ENCODE data around the gene CFAP74. TPM values are rescaled to one million over a fixed set of nuclear protein-coding genes. Genes with fewer than 3 reads are reported as not detected.

The CFAP74 gene
- total RNA-seq, 1 donor from 2014 or later: not detected

- peaks cover 14% of the 10 kb centered on the region for H3K27me3 ChIP-seq (ENCODE audit: control insufficient read depth, insufficient read depth, low read length)
- DNase-seq (ENCODE audit: low read depth): no peak
- no peak overlapping the region for H3K4me3 ChIP-seq (ENCODE audit: low read depth, low read length)
- no peak for TF ChIP-seq CTCF (IDR thresholded peaks at IDR 0.05; ENCODE audit: insufficient read depth, low read length, poor library complexity, severe bottlenecking)
- H3K36me3 ChIP-seq (ENCODE audit: control insufficient read depth, insufficient read depth, low read length): no peaks in the 10 kb centered on the region
Measured at GRCh38 chr1:1921459-1921862, 82.1 kb downstream of the CFAP74 start.

GRCh38 chr1:1920608-1921458 is 82.8 kb downstream of the CFAP74 start:
- H3K36me3 ChIP-seq (ENCODE audit: control insufficient read depth, insufficient read depth, low read length): no peaks in the 10 kb centered on the region
- no peak for TF ChIP-seq CTCF (IDR thresholded peaks at IDR 0.05; ENCODE audit: insufficient read depth, low read length, poor library complexity, severe bottlenecking)
- DNase-seq (ENCODE audit: low read depth): no peak
- H3K27me3 ChIP-seq (ENCODE audit: control insufficient read depth, insufficient read depth, low read length): peaks cover 16% of the 10 kb centered on the region
- no peak overlapping the region for H3K4me3 ChIP-seq (ENCODE audit: low read depth, low read length)

- TF ChIP-seq CTCF (IDR thresholded peaks at IDR 0.05; ENCODE audit: insufficient read depth, low read length, poor library complexity, severe bottlenecking): no peak
- DNase-seq (ENCODE audit: low read depth): no peak
Measured at GRCh38 chr1:1920057-1920607, 83.5 kb downstream of the CFAP74 start.

GRCh38 chr1:1919304-1920056 is 84.1 kb downstream of the CFAP74 start:
- no peak for TF ChIP-seq CTCF (IDR thresholded peaks at IDR 0.05; ENCODE audit: insufficient read depth, low read length, poor library complexity, severe bottlenecking)
- peak overlapping the region; percentile 51 for H3K4me3 ChIP-seq (ENCODE audit: low read depth, low read length)
- H3K27me3 ChIP-seq (ENCODE audit: control insufficient read depth, insufficient read depth, low read length): peaks cover 13% of the 10 kb centered on the region
- DNase-seq (ENCODE audit: low read depth): peak; percentile 83
- H3K36me3 ChIP-seq (ENCODE audit: control insufficient read depth, insufficient read depth, low read length): no peaks in the 10 kb centered on the region

More at GRCh38 chr1:1920057-1920607, 83.5 kb downstream of the CFAP74 start:
- Histone ChIP-seq H3K27me3 (ENCODE audit: control insufficient read depth, insufficient read depth, low read length) (peaks cover 14% of the 10 kb centered on the region), H3K4me3 (ENCODE audit: low read depth, low read length) (no peak overlapping the region), H3K36me3 (ENCODE audit: control insufficient read depth, insufficient read depth, low read length) (no peaks in the 10 kb centered on the region)

- H3K4me3 ChIP-seq (ENCODE audit: low read depth, low read length): peak within 1 kb of the TSS; percentile 51
- H3K27me3 ChIP-seq (ENCODE audit: control insufficient read depth, insufficient read depth, low read length): peaks cover 13% of the 10 kb centered on the region
- no peak for TF ChIP-seq CTCF (IDR thresholded peaks at IDR 0.05; ENCODE audit: insufficient read depth, low read length, poor library complexity, severe bottlenecking)
- no peak for DNase-seq (ENCODE audit: low read depth)
- H3K36me3 ChIP-seq (ENCODE audit: control insufficient read depth, insufficient read depth, low read length): no peaks in the 10 kb centered on the region
Measured at GRCh38 chr1:1918901-1919303, 84.7 kb downstream of the CFAP74 start, which contains the start of gene TMEM52. TSS of gene TMEM52 (minus strand) at chr1:1919279. CDS start at chr1:1919265, 14 bp downstream.

Measured in kidney epithelial cell (primary cell).